ENCODE data around the gene HNRNPH1. TPM values are rescaled to one million over a fixed set of nuclear protein-coding genes. Genes with fewer than 3 reads are reported as not detected.

HNRNPH1 gene
- total RNA-seq, 1 donor from 2014 or later, result 458 TPM

- DNase-seq (ENCODE audit: low read depth) (no peak), FAIRE-seq (no peak)
- no peaks in the 10 kb centered on the region for H3K27me3 Mint-ChIP-seq (ENCODE audit: low read depth, unreplicated experiment)
- H3K4me3 Mint-ChIP-seq (ENCODE audit: unreplicated experiment), result peak overlapping the region; percentile 50
- Histone ChIP-seq H4K20me1 (ENCODE audit: insufficient read depth, low read length) (peaks cover 95% of the 10 kb centered on the region), H3K36me3 (ENCODE audit: insufficient read depth, low read length) (peaks cover 65% of the 10 kb centered on the region), H3K27me3 (ENCODE audit: insufficient read depth, low read length) (no peaks in the 10 kb centered on the region), H3K27ac (ENCODE audit: low read depth, low read length) (no peak overlapping the region), H3K79me2 (ENCODE audit: insufficient read depth, low read length) (peaks cover 43% of the 10 kb centered on the region), H3K4me3 (ENCODE audit: insufficient read depth, low read depth, low read length) (no peak overlapping the region), H2AFZ (ENCODE audit: low read depth, low read length) (no peak overlapping the region), H3K9ac (ENCODE audit: low read length) (no peak overlapping the region), H3K9me3 (ENCODE audit: insufficient read depth, low read depth, low read length) (no peaks in the 10 kb centered on the region), H3K4me1 (ENCODE audit: insufficient read depth, low read length) (no peaks in the 10 kb centered on the region), H3K4me2 (ENCODE audit: low read length) (no peak overlapping the region)
- H3K9me3 Mint-ChIP-seq (ENCODE audit: unreplicated experiment), result peaks cover 2% of the 10 kb centered on the region
- H3K27ac Mint-ChIP-seq (ENCODE audit: unreplicated experiment), result peak overlapping the region; percentile 16
- no peak for TF ChIP-seq EZH2 (IDR thresholded peaks at IDR 0.05; ENCODE audit: insufficient read depth, low read length)
- no peak for TF ChIP-seq CTCF (IDR thresholded peaks at IDR 0.05; ENCODE audit: insufficient read depth, low read depth, low read length)
- H3K4me1 Mint-ChIP-seq (ENCODE audit: low read depth, unreplicated experiment), result peaks cover 15% of the 10 kb centered on the region
- peaks cover 28% of the 10 kb centered on the region for H3K36me3 Mint-ChIP-seq (ENCODE audit: low read depth, unreplicated experiment)
Measured at GRCh38 chr5:179610903-179611265, 12.6 kb downstream of the HNRNPH1 start.

- Histone ChIP-seq H3K36me3 (ENCODE audit: insufficient read depth, low read length) (peaks cover 63% of the 10 kb centered on the region), H3K27me3 (ENCODE audit: insufficient read depth, low read length) (no peaks in the 10 kb centered on the region), H3K4me2 (ENCODE audit: low read length) (no peak overlapping the region), H3K79me2 (ENCODE audit: insufficient read depth, low read length) (peaks cover 37% of the 10 kb centered on the region), H3K27ac (ENCODE audit: low read depth, low read length) (no peak overlapping the region), H2AFZ (ENCODE audit: low read depth, low read length) (no peak overlapping the region), H3K4me1 (ENCODE audit: insufficient read depth, low read length) (no peaks in the 10 kb centered on the region), H3K9me3 (ENCODE audit: insufficient read depth, low read depth, low read length) (no peaks in the 10 kb centered on the region), H4K20me1 (ENCODE audit: insufficient read depth, low read length) (peaks cover 95% of the 10 kb centered on the region), H3K9ac (ENCODE audit: low read length) (no peak overlapping the region), H3K4me3 (ENCODE audit: insufficient read depth, low read depth, low read length) (no peak overlapping the region)
- Mint-ChIP-seq H3K36me3 (ENCODE audit: low read depth, unreplicated experiment) (peaks cover 25% of the 10 kb centered on the region), H3K27ac (ENCODE audit: unreplicated experiment) (peak overlapping the region; percentile 16), H3K4me3 (ENCODE audit: unreplicated experiment) (peak overlapping the region; percentile 50), H3K4me1 (ENCODE audit: low read depth, unreplicated experiment) (peaks cover 15% of the 10 kb centered on the region), H3K27me3 (ENCODE audit: low read depth, unreplicated experiment) (no peaks in the 10 kb centered on the region), H3K9me3 (ENCODE audit: unreplicated experiment) (peaks cover 2% of the 10 kb centered on the region)
- DNase-seq (ENCODE audit: low read depth) (no peak), FAIRE-seq (no peak)
- TF ChIP-seq CTCF (IDR thresholded peaks at IDR 0.05; ENCODE audit: insufficient read depth, low read depth, low read length), result no peak
- no peak for TF ChIP-seq EZH2 (IDR thresholded peaks at IDR 0.05; ENCODE audit: insufficient read depth, low read length)
Measured at GRCh38 chr5:179610109-179610902, 13.2 kb downstream of the HNRNPH1 start.

- no peak for DNase-seq (ENCODE audit: low read depth)
- peaks cover 2% of the 10 kb centered on the region for H3K9me3 Mint-ChIP-seq (ENCODE audit: unreplicated experiment)
- peaks cover 32% of the 10 kb centered on the region for H3K79me2 ChIP-seq (ENCODE audit: insufficient read depth, low read length)
- H2AFZ ChIP-seq (ENCODE audit: low read depth, low read length), result no peak overlapping the region
- no peak overlapping the region for H3K27ac ChIP-seq (ENCODE audit: low read depth, low read length)
- no peaks in the 10 kb centered on the region for H3K27me3 Mint-ChIP-seq (ENCODE audit: low read depth, unreplicated experiment)
- peaks cover 25% of the 10 kb centered on the region for H3K36me3 Mint-ChIP-seq (ENCODE audit: low read depth, unreplicated experiment)
- TF ChIP-seq EZH2 (IDR thresholded peaks at IDR 0.05; ENCODE audit: insufficient read depth, low read length) (no peak), CTCF (IDR thresholded peaks at IDR 0.05; ENCODE audit: insufficient read depth, low read depth, low read length) (no peak)
- no peak overlapping the region for H3K4me3 ChIP-seq (ENCODE audit: insufficient read depth, low read depth, low read length)
- H3K27ac Mint-ChIP-seq (ENCODE audit: unreplicated experiment), result peak overlapping the region; percentile 75
- H3K4me1 ChIP-seq (ENCODE audit: insufficient read depth, low read length), result no peaks in the 10 kb centered on the region
- peaks cover 14% of the 10 kb centered on the region for H3K4me1 Mint-ChIP-seq (ENCODE audit: low read depth, unreplicated experiment)
- peaks cover 94% of the 10 kb centered on the region for H4K20me1 ChIP-seq (ENCODE audit: insufficient read depth, low read length)
- H3K4me2 ChIP-seq (ENCODE audit: low read length), result no peak overlapping the region
- no peak overlapping the region for H3K4me3 Mint-ChIP-seq (ENCODE audit: unreplicated experiment)
- H3K9ac ChIP-seq (ENCODE audit: low read length), result no peak overlapping the region
- FAIRE-seq, result no peak
- H3K27me3 ChIP-seq (ENCODE audit: insufficient read depth, low read length), result no peaks in the 10 kb centered on the region
- peaks cover 58% of the 10 kb centered on the region for H3K36me3 ChIP-seq (ENCODE audit: insufficient read depth, low read length)
- H3K9me3 ChIP-seq (ENCODE audit: insufficient read depth, low read depth, low read length), result no peaks in the 10 kb centered on the region
Measured at GRCh38 chr5:179609834-179610108, 13.7 kb downstream of the HNRNPH1 start.
